Inferior parietal cortex (tissue), 1 donor: ENCODE results near the gene BCL2.
A peak's percentile ranks its signal among the peaks of the same experiment; 100 is the strongest.

ENCODE experiments used
- DNase-seq: peaks from one replicate; pipeline ENCODE4 v3.0.0-alpha.2; 2016; ENCODE audit errors: extremely low spot score

Gene BCL2

GRCh38 chr18:63181706-63182309 lies 137.8 kb downstream of the BCL2 start:
- DNase-seq, result no peak

DNA sequence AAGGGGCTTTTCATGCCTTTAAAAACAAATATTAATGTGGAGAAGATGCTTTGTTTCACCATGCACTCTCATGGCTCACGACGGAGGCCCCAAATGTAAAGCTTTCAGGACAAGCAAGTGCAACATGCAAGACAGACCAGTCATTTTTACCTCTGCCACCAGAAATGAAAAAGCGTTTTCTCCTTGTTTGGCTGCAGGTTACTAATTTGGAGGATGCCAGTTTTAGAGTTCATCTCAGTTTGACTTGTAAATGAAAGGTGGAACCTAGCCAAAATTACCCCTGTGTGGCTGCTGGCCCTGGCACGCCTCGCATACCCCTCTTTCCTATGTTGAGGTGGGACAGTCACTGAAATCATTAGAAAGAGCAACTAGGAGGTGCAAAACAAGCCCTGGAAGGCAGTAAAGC lies 138.6 kb downstream of the BCL2 start:
- no peak for DNase-seq

DNA sequence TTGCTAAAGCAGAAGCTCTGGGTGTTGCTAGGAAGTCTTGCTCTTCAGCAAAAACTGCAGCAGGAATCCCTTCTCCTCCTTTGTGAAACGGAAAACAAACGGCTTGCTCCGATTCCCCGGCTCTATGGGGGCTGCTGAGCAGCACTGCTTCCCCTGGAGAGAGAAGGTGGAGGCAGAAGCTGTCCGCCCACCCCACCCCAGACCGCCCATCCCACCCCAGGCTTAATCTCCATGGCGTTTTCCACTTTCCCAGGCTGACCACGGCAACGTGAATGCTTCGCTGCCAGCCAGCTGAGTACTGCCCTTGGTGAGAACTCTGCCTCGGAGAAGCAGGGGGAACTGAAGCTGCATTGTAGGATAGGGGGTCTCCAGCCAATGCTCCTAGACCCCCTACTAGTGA lies 139.2 kb downstream of the BCL2 start:
- DNase-seq, result no peak

DNA sequence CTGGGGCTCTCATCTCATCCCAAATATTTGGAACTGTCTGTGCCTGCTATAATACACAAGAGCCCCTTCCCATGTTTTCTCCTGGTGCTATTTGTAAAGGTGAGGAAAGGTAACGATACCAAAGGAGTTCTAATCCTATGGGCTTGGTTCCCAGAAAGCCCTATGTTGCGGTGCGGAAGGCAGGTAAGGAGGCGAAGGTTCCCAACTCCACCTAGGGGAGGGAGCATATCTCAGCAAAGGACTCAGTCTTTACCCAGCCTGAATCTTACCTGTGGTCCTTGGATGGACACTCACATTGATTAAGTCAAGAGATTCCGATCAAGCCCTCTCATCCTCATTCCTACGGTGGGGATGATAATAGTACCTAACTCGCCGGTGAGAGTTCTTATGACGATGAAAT lies 140.1 kb downstream of the BCL2 start:
- no peak for DNase-seq

GRCh38 chr18:63178971-63179370 lies 140.6 kb downstream of the BCL2 start:
- no peak for DNase-seq

- DNase-seq, result no peak
These were observed 141.4 kb downstream of the BCL2 start for GRCh38 chr18:63177919-63178821.

- DNase-seq, result no peak
These were observed 142.3 kb downstream of the BCL2 start for GRCh38 chr18:63177259-63177658.

DNA sequence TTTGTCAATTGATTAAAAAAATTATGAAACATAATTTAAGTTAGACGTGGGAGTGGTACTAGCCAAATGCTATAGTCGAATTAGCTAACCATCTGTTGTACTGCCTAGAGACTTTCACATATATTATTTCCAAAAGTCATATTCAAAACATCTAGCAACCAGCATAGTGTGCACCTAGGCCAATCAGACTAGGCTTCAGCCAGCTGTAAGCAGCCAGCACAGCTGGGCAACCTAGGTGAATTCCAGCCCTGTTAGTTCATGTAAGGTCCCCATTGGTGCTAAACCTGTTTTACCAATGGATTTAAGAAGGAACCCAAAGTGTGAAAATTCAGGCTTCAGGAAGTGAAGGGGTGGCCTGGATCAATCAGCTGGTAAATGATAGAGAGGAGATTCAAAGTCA lies 144.3 kb downstream of the BCL2 start:
- DNase-seq, result no peak

DNA sequence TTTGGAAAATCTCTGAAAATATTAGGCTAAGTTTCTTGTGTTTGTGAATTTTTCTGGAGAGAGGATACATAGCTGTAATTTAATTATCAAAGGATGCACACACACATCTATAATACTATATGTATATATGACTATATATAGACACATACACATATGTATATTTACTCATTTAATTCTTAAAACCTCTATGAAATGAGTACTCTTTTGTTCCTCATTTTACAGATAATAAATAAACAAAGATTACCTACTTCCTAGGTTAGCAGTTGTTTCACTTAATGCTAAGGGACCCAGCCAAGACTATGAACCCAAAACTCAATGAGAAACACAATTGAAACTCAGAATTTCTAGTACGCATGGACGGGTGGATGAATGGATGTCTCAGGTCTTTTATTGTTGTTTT lies 145.6 kb downstream of the BCL2 start:
- no peak for DNase-seq

- DNase-seq, result no peak
These were observed 149.7 kb downstream of the BCL2 start for GRCh38 chr18:63169853-63170252.

- DNase-seq, result no peak
These were observed 151.3 kb downstream of the BCL2 start for GRCh38 chr18:63168287-63168686.

DNA sequence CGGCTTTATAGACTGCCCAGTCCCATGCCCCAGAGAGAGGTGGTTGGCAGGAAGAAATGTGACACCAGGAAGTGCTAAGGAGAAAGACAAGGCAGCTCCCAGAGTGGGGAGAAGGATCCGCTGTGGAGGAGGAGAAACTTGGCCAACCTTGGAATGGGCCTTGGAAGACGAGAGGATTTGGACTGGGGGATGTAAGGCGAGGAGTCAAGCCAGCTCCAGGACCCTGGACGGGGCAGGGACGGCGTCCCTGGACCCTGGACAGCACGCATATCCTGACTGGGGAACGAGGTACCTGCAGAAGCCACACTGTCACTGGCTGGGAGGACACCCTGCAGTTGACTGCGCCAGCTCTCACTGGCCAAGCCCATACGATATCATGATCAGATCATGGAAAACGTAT lies 153.4 kb downstream of the BCL2 start:
- DNase-seq, result no peak

DNA sequence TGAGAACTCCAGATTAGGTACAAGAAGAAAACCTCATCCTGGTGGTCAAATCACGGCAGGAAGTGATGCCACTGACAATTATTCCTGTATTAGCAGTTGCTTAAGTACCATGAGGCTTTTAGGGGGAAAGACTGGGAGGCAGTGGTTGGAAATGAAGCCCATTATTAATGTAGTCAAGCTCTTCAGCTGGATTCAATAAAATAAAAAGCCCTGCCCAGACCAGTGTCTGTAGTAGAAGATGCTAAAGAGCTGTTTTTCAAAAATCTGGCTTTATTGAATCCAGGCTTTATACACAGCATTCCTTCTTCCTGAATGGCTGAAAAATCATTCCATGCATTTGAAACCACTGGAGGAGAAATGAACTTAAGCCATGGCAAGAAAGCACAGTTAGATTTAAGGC lies 155.2 kb downstream of the BCL2 start:
- no peak for DNase-seq

GRCh38 chr18:63162271-63163014 lies 157.1 kb downstream of the BCL2 start:
- no peak for DNase-seq

GRCh38 chr18:63161761-63162195 lies 157.8 kb downstream of the BCL2 start:
- peak; percentile 68 for DNase-seq

DNA sequence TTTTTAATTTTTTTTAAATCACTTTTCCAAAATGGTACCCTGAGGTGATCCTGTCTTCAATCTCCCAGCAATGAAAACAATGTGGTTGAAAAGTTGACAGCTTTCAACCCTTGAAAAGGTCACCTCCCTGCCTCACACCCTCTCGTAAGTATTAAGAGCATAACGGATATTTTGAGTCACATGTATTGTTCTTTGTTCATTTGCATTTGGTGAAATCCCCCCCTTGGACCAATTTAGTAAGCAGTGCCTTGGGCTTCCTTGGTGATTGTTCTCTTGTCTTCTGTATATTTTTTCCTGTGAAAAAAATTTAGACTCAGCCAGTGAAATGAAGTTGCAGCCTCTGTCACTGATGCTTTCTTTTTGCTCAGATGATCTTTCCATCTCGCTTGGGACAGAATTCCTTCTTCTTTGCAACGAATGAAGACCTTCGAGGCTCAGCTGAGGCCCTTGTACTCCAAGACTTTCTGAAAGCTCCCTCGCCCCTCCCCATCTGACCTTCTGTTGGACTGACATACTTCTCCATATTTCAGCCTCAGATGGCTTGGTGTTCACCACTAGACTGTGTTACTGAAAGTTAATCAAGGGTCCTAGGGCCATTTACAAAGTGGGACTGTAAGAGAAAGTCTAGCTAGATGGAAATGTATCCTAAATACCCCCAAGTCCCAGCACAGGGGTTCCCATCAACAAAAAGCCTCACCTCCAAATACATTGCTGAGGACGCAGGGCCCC lies 158.4 kb downstream of the BCL2 start:
- DNase-seq, result no peak

GRCh38 chr18:63160172-63160995 lies 159.2 kb downstream of the BCL2 start:
- no peak for DNase-seq

- DNase-seq, result no peak
These were observed 160.0 kb downstream of the BCL2 start for GRCh38 chr18:63159590-63159989.

DNA sequence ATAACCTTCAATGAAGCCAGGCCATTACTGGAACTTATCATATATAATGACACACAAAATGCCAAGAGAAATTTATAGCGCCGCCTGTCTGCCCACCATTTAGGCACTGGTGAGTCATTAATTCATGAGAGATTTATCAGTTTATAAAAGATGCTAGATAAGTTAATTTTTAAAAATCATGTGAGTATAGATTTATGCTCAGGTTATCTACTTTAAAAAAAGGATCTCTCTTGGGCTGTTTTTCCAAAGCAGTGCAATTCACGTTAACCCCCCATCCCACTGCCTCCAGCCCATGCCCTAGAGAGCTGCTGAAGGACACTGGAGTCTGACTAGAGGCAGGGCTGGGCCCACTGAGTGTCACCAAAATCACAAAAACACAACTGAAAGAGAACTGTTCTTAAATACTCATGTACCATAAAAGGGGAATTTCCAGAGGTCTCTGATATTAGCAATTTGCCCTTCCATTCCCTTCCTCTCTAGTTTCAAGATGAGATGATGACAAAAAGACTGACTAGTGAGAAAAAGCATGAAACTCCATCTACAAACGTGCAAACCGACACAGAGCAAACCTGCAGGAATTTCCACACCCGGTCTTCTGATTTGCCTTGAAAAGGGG lies 160.8 kb downstream of the BCL2 start:
- no peak for DNase-seq

DNA sequence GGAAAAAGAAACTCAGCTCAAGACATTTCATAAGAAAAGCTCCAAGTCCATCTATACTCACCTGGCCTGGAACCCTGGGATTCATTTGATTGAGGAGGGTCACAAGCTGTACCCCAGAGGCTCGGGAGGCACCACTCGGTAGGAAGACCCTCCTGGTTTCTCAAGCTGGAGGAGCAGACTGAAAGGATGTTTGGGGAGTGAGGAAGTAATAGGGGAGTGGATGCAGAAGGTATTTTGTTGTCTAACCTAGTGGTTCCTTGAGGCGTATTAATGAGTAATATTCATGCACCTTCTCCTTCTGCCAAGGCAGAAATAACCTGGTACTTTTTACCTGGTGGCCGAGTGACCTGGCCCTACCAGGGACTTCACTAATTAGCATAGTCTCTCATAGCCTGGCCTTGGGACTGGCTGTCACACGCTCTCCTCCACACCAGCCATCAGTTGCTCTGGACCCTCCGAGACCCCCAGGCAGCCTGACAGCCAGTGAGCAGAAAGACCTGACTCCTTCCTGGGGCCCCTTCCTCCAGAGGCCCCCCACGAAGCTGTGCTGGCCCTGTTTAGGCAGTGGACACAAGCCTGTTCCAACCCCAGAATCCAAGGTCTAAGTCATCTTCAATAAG lies 161.4 kb downstream of the BCL2 start:
- no peak for DNase-seq
